Activated CD4-positive, alpha-beta T cell treated with anti-CD3 and anti-CD28 coated beads, Interleukin-2, amount 10 ng/mL, durations not matched to agents 24 days and 14 days (primary cell): Measurements from ENCODE around the gene PLK3. TPM values are rescaled to one million over a fixed set of nuclear protein-coding genes. Genes with fewer than 3 reads are reported as not detected.
"Not testable (repeated sequence)": the region's sequence is repeated elsewhere in the genome, so short reads cannot be mapped to it uniquely, and the experiment has no call there.

Source experiments
- DNase-seq: peaks from one replicate; pipeline ENCODE4 v3.0.0; 2022
- H3K27ac Mint-ChIP-seq: one replicate; pipeline ENCODE4 v1.8.0; 2022; ENCODE audit warnings: mild to moderate bottlenecking, mixed read lengths
- H3K27me3 Mint-ChIP-seq: one replicate; pipeline ENCODE4 v1.8.0; 2022; ENCODE audit warnings: mixed read lengths
- H3K36me3 Mint-ChIP-seq: one replicate; pipeline ENCODE4 v1.8.0; 2022; ENCODE audit warnings: low read depth, mild to moderate bottlenecking, mixed read lengths
- H3K4me1 Mint-ChIP-seq: one replicate; pipeline ENCODE4 v1.8.0; 2021; ENCODE audit warnings: mixed read lengths
- H3K4me3 Mint-ChIP-seq: one replicate; pipeline ENCODE4 v1.8.0; 2022; ENCODE audit warnings: mild to moderate bottlenecking, moderate library complexity, mixed read lengths
- H3K9me3 Mint-ChIP-seq: one replicate; pipeline ENCODE4 v1.8.0; 2021; ENCODE audit warnings: mixed read lengths
- intact Hi-C: fragments of 100-400 bp; cut with micrococcal nuclease; formaldehyde crosslinking; loops from one replicate; pipeline ENCODE4 v1.15.1; 2023
- total RNA-seq: library from RNA; stranded (reverse); gene quantifications from 2 replicates; pipeline ENCODE4 v1.2.3, GENCODE V29; 2022

PLK3 gene
- 190 and 205 TPM in 2 replicates for total RNA-seq

GRCh38 chr1:44799770-44800584 lies at the start of gene PLK3:
TSS of gene PLK3 (plus strand) at chr1:44800377. CDS start at chr1:44800464, 87 bp downstream.
- peaks cover 35% of the 10 kb centered on the region for H3K4me1 Mint-ChIP-seq
- peak; percentile 99 for DNase-seq
- no peaks in the 10 kb centered on the region for H3K27me3 Mint-ChIP-seq
- H3K9me3 Mint-ChIP-seq, result no peaks in the 10 kb centered on the region
- intact Hi-C loops, result loop anchor here (2.0 to 10.0 kb wide), 4 partner anchors 502 to 785 kb away; partner anchors contain the start of genes MUTYH, NASP, TESK2 and TOE1
- H3K4me3 Mint-ChIP-seq, result peak within 1 kb of the TSS; percentile 99
- peak within 1 kb of the TSS; percentile 100 for H3K27ac Mint-ChIP-seq
- peaks cover 40% of the 10 kb centered on the region for H3K36me3 Mint-ChIP-seq

GRCh38 chr1:44757420-44757819 lies 42.8 kb upstream of the PLK3 start:
- DNase-seq, result no peak
- intact Hi-C loops, result no loop called here
- H3K36me3 Mint-ChIP-seq, result peaks cover 69% of the 10 kb centered on the region
- H3K9me3 Mint-ChIP-seq, result no peaks in the 10 kb centered on the region
- peaks cover 7% of the 10 kb centered on the region for H3K4me1 Mint-ChIP-seq
- no peaks in the 10 kb centered on the region for H3K27me3 Mint-ChIP-seq
- no peak overlapping the region for H3K4me3 Mint-ChIP-seq
- peak overlapping the region; percentile 60 for H3K27ac Mint-ChIP-seq

GRCh38 chr1:44759077-44759476 lies 41.1 kb upstream of the PLK3 start:
- Mint-ChIP-seq H3K27ac (no peak overlapping the region), H3K36me3 (peaks cover 72% of the 10 kb centered on the region), H3K27me3 (no peaks in the 10 kb centered on the region)

GRCh38 chr1:44760876-44761275 lies 39.3 kb upstream of the PLK3 start:
- no peak for DNase-seq
- Mint-ChIP-seq H3K36me3 (peaks cover 67% of the 10 kb centered on the region), H3K27ac (no peak overlapping the region), H3K9me3 (no peaks in the 10 kb centered on the region), H3K4me3 (no peak overlapping the region), H3K27me3 (no peaks in the 10 kb centered on the region), H3K4me1 (peaks cover 5% of the 10 kb centered on the region)
- intact Hi-C loops, result no loop called here

More at GRCh38 chr1:44759077-44759476, 41.1 kb upstream of the PLK3 start:
- Mint-ChIP-seq H3K4me1 (peaks cover 7% of the 10 kb centered on the region), H3K4me3 (no peak overlapping the region), H3K9me3 (no peaks in the 10 kb centered on the region)
- DNase-seq, result no peak
- intact Hi-C loops, result no loop called here

GRCh38 chr1:44766421-44766820 lies 33.8 kb upstream of the PLK3 start:
- H3K36me3 Mint-ChIP-seq, result peaks cover 52% of the 10 kb centered on the region
- intact Hi-C loops, H3K27ac Mint-ChIP-seq, H3K4me3 Mint-ChIP-seq, H3K9me3 Mint-ChIP-seq, H3K27me3 Mint-ChIP-seq, DNase-seq, H3K4me1 Mint-ChIP-seq: not testable (repeated sequence)

GRCh38 chr1:44775078-44775929 lies 24.9 kb upstream of the PLK3 start, which contains the start of gene RPS8:
TSS of gene RPS8 (plus strand) at chr1:44775540. CDS start at chr1:44775597, 57 bp downstream.
- Mint-ChIP-seq H3K27ac (peak within 1 kb of the TSS; percentile 94), H3K36me3 (peaks cover 44% of the 10 kb centered on the region), H3K4me3 (peak within 1 kb of the TSS; percentile 89), H3K27me3 (no peaks in the 10 kb centered on the region), H3K4me1 (peaks cover 31% of the 10 kb centered on the region), H3K9me3 (no peaks in the 10 kb centered on the region)
- DNase-seq, result peak; percentile 97
- intact Hi-C loops, result loop anchor here (1.0 to 5.0 kb wide), 4 partner anchors 11 to 44 kb away; partner anchors contain the start of genes KIF2C and RNU5D-1

- DNase-seq, result peak; percentile 73
- Mint-ChIP-seq H3K36me3 (peaks cover 52% of the 10 kb centered on the region), H3K27me3 (no peaks in the 10 kb centered on the region), H3K4me3 (peak overlapping the region; percentile 89), H3K9me3 (no peaks in the 10 kb centered on the region), H3K27ac (peak overlapping the region; percentile 94), H3K4me1 (peaks cover 35% of the 10 kb centered on the region)
- intact Hi-C loops, result loop anchor here (1.0 to 5.0 kb wide), 4 partner anchors 10 to 45 kb away; partner anchors contain the start of genes KIF2C and RNU5D-1
These were observed 24.0 kb upstream of the PLK3 start for GRCh38 chr1:44775930-44776729.

GRCh38 chr1:44776730-44777068 lies 23.5 kb upstream of the PLK3 start:
- Mint-ChIP-seq H3K27ac (peak overlapping the region; percentile 94), H3K36me3 (peaks cover 58% of the 10 kb centered on the region), H3K4me3 (peak overlapping the region; percentile 89), H3K9me3 (no peaks in the 10 kb centered on the region), H3K4me1 (peaks cover 36% of the 10 kb centered on the region), H3K27me3 (no peaks in the 10 kb centered on the region)
- DNase-seq, result no peak
- intact Hi-C loops, result loop anchor here (5.0 kb wide), 1 partner anchor 36 kb away; no protein-coding TSS in a partner anchor

GRCh38 chr1:44777547-44777946 lies 22.6 kb upstream of the PLK3 start:
- intact Hi-C loops, result loop anchor here (5.0 kb wide), 1 partner anchor 35 kb away; no protein-coding TSS in a partner anchor
- Mint-ChIP-seq H3K27me3 (no peaks in the 10 kb centered on the region), H3K36me3 (peaks cover 64% of the 10 kb centered on the region), H3K4me3 (peak overlapping the region; percentile 89), H3K4me1 (peaks cover 36% of the 10 kb centered on the region), H3K9me3 (no peaks in the 10 kb centered on the region), H3K27ac (peak overlapping the region; percentile 94)
- no peak for DNase-seq

- Mint-ChIP-seq H3K4me3 (peak overlapping the region; percentile 89), H3K9me3 (no peaks in the 10 kb centered on the region), H3K27ac (peak overlapping the region; percentile 94), H3K27me3 (no peaks in the 10 kb centered on the region), H3K36me3 (peaks cover 67% of the 10 kb centered on the region), H3K4me1 (peaks cover 36% of the 10 kb centered on the region)
- intact Hi-C loops, result loop anchor here (5.0 kb wide), 1 partner anchor 34 kb away; no protein-coding TSS in a partner anchor
- no peak for DNase-seq
These were observed 22.1 kb upstream of the PLK3 start for GRCh38 chr1:44777969-44778635.

GRCh38 chr1:44778705-44779576 lies 21.2 kb upstream of the PLK3 start:
- Mint-ChIP-seq H3K27me3 (no peaks in the 10 kb centered on the region), H3K9me3 (no peaks in the 10 kb centered on the region), H3K4me3 (peak overlapping the region; percentile 89), H3K27ac (peak overlapping the region; percentile 84), H3K36me3 (peaks cover 73% of the 10 kb centered on the region), H3K4me1 (peaks cover 42% of the 10 kb centered on the region)
- DNase-seq, result no peak
- intact Hi-C loops, result loop anchor here (5.0 kb wide), 1 partner anchor 33 kb away; no protein-coding TSS in a partner anchor

- Mint-ChIP-seq H3K9me3 (no peaks in the 10 kb centered on the region), H3K27ac (no peak overlapping the region), H3K4me1 (peaks cover 47% of the 10 kb centered on the region), H3K36me3 (peaks cover 73% of the 10 kb centered on the region), H3K4me3 (no peak overlapping the region), H3K27me3 (no peaks in the 10 kb centered on the region)
- intact Hi-C loops, result no loop called here
- no peak for DNase-seq
These were observed 19.5 kb upstream of the PLK3 start for GRCh38 chr1:44780583-44781121.
